HG02759 (cell line): ENCODE measurements around the gene FAM20C.
"Not testable (repeated sequence)": the region's sequence is repeated elsewhere in the genome, so short reads cannot be mapped to it uniquely, and the experiment has no call there.

Experiments used
- ATAC-seq: cut with Tn5 transposase; IDR thresholded peaks from one replicate; pipeline ENCODE4 v1.9.1; 2021; ENCODE audit warnings: mild to moderate bottlenecking, moderate library complexity; ENCODE audit not compliant: unreplicated experiment

The FAM20C gene

GRCh38 chr7:173209-173918, 19.0 kb upstream of the FAM20C start:
- ATAC-seq = no peak

- ATAC-seq = no peak
These were observed 17.7 kb upstream of the FAM20C start for GRCh38 chr7:174716-175115.

DNA sequence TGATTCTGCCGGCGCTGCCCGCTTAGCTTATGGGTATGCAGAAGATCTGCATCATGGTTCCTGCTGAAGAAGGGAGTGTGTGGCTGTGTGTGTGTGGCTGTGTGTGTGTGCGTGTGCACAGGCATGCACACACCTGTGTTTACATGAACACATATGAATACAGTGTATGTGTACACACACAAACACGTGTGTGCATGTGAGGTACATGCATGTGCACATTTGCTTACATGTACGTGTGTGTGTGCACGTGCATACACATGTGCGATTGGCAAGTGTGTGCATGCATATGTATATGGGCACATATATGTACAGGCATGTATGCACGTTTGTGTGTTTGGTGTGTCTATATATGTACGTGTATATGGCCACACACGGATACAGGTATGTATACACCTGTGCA, 16.4 kb upstream of the FAM20C start:
- ATAC-seq = no peak

DNA sequence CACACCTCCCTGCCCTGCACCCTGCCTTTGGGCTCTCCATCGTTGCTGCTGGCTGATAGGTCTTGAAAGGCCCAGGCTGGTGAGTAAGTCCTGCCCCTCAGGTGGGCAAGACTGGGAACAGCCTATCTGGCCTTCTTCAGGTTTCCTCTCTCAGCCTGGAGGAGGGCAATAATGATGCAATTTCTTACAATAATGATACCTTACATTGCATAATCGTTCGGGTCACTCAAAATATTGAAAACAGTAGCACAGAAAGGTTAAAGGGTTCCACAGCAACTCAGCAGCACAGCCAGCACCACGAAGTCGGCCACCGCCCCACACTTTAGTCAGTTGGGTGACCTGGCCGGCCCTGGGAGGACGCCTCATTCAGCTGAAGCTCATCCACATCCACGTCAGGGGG, 16.0 kb upstream of the FAM20C start:
- no peak for ATAC-seq

- ATAC-seq = no peak
These were observed 15.4 kb upstream of the FAM20C start for GRCh38 chr7:176786-177459.

DNA sequence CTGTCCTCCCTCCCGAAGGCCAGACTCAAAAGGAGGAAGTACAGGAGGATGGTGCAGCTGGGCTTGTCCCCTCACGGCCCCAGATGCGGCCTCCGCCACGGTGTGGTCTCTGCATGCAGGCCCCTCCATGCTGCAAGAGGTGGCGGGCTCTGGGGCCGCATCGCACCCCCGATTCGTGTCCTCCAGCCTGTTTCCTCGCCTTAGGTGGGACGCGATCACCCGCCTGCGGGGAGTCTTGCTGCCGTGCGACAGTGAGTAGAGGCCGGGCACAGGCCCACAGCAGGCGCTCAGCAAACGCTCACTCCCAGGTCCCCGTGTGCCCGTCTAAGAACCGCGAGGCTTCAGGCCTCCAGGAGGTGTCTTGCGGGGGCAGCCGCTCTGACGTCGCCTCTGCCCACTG, 13.9 kb upstream of the FAM20C start:
- no peak for ATAC-seq

DNA sequence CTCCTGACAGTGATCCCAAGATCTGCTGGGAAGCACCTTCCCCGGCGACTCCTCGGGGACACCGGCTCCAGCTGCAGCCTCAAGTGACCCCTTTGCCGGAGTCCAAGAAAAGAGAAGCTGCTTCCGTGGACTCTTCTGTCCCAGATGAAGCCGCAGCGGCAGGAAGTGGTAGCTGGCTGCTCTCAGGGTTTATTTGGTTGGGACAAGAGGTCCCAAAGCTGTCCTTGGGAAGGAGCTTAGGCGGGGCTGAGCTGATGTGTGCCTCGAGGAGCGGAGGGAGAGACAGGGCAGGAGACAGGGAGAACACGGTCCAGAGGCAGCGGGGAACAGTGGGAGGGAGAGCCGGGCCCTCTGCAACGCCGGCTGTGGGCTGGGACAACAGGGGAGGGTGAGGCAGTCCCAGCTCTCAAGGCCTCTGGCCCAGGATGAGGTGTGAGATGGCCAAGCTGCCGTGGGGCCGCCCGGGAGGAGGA, 13.1 kb upstream of the FAM20C start:
- no peak for ATAC-seq

DNA sequence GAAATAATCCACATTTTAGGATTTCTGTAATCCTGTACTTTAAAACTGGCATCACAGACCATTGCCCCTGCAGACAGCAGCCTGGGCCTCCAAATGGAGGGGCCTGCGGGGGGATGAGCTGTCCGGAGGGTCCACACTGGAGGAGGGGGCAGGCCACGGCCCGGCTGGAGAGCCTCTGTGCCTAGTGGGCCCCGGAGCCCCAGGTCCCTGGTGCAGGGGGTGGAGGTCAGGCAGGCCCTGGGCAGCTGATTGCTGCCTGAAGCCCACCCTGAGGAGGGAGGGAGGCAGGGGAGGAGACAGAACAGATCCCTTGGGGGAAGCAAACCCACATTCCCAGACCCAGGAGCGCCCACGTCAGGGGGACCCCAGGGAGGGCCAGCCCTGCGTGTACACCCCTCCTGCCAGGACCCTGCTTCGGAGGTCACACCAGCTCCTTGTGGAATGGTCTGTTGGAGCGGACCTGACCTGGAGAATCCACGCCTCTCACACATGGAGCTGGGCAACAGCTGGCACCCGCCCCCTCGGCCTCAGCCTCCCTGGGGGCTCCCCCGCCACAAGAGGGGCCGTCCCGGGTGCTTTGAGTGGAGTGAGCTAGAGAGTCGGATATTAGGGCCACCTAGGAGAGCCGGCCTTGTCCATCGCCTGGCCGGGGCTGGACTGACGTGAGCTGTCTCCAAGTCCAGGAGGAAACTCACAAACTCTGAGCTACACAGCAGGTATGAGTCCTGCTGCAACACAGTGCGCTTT, 12.2 kb upstream of the FAM20C start:
- ATAC-seq = no peak

DNA sequence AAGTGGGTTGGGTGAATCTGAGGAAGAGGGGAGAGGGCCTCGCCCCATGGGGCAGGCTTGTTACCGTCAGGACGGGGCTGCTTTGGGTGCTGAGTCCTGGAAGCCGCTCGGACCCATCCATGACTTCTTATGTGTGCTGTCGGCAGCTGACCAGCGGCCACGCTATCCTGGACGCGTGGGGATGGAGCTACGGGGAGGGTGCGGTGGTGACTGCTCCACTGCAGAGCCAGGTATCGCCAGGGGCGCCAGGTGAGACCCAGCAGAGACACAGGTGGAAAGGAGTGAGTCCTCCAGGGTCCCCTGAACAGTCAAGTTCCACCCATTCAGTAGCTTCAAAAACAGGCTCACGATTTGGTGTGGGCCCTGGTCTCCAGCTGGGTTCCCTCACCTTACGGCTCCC, 10.6 kb upstream of the FAM20C start:
- ATAC-seq = no peak

DNA sequence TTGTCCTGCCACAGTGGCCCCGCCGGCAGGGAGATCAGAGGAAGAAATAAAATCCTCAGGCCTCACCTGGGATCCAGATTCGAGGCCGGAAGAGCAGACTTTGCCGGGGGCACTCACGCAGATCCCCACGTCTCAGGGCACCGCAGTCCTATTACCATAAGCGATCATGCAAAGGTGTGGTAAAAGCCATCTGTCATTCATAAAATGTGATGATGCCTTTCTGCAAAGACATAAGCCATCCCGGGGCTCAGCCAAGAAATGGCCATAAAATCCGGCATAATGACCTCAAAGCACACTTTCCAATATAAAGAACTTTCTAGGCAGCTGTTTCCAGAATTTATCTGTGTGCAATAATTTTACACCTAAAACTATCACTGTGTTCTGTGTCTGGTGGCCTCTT, 9.9 kb upstream of the FAM20C start:
- ATAC-seq = not testable (repeated sequence)

- ATAC-seq = no peak
These were observed 8.7 kb upstream of the FAM20C start for GRCh38 chr7:183496-184292.

DNA sequence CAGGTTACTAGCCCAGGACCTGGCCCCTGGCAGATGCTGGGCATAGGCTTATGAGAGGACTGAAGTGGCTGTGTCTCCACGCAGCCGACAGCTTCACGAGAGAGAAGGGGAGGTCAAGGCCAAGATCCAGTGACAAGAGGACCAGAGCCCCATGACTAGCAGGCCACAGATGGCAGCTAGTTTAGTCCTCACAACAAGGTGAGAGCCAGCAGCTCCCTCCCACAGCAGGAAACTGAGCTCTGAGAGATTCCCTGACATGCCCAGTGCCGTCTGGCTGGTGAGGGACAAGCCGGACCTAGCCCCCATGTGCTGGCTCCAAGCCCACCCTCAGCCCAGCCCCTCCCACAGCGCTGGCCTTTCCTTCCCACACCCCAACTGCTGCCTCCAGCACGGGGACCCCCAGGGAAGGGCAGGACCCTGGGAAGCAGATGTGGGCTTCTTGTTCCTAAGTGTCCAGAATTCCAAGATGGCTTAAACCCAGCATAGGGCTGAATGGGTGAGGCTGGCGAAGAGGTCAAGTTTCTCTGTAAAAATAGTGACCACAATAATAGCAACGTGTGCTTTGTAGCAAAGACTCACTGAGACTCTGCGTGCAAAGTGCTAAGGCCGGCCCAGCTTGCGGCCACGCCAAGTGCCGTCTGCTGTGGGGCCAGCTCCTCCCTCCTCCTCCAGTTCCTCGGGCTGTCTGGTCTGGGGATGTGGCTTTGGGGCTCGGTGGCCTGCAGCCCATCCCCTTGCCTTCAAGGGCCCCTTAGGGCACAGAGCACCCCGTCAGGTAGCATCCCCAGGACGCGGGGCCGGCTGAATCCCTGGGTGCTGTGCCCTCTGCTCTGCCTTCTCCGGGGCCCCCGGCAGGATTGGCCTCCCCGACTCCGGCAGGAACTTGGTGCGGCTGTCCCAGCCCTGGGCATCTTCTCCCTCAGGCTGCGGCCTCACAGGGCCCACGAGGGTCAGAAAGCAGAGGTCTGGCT, 7.8 kb upstream of the FAM20C start:
- ATAC-seq = no peak

DNA sequence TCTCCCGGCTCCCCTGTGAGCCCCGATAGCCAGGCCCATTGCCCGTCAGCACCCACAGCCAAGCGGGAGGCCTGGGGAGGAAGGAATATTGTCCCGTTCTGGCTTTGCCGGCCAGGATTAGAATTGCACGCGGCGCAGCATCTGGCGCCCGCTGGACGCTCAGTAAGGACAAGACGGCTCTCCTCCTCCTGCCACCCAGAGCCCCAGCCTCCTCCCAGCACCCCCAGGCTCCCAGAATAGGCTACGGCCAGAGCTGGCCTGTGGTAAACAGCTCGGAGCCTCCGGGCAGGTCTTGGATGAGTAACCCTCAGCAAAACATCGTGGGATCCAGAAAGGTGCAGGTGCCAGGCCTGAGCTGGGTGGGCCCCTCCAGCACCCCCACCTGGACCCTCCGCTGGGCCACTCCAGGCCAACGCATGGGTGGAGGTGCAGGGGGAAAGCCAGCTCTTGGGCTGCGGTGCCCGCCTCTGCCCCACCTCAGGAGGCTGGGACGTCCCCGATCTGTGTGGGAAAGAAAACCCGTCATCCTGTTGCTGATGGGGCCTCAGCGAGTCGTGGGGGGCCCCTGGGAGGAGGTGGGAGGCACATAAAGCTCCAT, 5.8 kb upstream of the FAM20C start:
- ATAC-seq = no peak

DNA sequence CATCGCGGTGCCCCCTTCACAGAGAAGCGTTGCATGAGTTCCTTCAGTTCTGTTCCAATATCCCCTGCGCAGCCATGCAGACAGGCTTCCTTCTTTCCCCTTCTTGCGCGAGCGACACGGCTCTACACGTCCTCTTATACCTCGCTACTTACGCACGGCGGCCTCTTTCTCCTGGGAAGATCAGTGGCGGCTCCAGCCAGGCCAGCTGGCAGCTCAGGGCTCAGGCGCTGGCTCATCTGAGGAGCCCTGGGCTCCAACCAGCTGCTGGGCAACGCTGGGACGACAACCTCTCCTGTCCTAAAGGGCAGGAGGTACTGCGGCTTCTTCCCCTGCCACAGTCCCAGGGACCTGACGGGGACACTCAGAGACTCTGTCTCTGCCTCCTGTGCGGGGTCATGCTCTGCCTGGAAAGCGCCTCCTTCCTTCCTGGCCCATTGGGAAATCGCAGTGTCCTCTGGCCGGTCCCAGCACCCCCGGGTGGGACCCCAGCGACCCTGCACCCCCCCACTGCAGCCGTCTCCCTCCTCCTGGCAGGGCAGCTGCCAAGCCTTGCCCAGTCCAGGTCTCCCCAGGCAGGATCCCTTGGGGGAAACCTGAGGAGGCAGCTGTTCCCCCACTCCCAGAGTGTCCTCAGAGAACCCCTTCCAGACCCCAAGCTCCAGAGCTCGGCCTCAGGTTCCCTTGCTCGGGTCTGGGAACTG, 5.0 kb upstream of the FAM20C start:
- no peak for ATAC-seq

GRCh38 chr7:188174-188573, 4.2 kb upstream of the FAM20C start:
- ATAC-seq = no peak

DNA sequence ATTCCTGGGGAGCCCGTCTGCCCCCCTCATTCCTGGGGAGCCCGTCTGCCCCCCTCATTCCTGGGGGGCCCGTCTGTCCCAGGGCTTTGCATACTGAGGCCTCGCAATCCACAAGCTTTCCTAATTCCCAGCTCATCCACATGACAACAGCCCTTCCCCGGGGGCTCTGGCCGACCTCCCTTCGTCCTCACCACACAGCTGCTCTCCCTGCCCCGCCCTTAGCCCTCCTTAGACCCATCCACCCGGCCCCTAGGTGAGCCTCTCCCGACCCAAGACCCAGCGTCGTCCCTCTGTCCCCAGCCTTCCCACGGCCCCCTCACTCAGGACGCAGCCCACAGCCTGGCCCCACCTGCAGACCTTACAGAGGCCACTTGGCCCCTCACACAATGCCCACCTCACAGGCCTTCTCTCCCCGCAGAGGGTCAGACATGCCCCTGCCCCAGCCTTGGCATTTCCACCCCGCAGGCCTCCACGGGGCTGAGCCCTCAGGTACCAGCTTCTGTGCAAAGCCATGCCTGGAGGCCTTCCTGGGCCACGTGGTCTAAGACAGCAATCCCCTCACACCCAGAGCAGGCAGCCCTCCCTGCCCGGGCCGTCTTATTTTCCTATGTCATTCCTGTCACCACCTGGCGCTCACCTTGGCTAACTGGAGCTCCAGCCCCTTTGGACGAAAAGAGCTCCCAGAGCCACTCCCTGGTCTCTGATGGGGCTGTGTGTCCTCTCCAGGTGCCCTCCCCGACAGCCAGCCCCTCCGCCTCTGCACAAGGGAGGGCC, 3.5 kb upstream of the FAM20C start:
- no peak for ATAC-seq

DNA sequence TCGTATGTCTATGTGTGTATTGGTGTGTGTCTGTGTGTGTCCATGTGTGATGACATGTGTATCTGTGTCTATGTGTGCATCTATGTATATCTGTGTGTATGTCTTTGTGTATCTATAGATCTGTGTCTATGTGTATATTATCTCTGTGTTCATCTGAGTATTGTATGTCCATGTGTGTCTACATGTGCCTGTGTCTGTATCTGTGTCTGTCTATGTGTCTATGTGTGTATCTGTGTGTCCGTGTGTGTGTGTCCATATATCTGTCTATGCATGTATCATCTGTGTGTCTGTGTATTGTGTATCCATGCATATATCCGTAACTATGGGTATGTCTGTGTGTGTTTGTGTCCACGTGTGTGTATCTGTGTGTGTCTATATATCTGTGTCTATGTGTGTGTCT, 2.7 kb upstream of the FAM20C start:
- ATAC-seq = no peak

- ATAC-seq = no peak
These were observed 2.2 kb upstream of the FAM20C start for GRCh38 chr7:190196-190595.
